ENCODE data around the gene FGB.
A peak's percentile ranks its signal among the peaks of the same experiment; 100 is the strongest.

The FGB gene

GRCh38 chr4:154597798-154598774 lies 35.3 kb downstream of the FGB start:
- DNase-seq, result no peak

- no peak for DNase-seq
These were observed 39.7 kb downstream of the FGB start for GRCh38 chr4:154602404-154603020.

GRCh38 chr4:154603033-154603943 lies 40.5 kb downstream of the FGB start:
- no peak for DNase-seq

GRCh38 chr4:154604696-154605200 lies 41.9 kb downstream of the FGB start:
- no peak for DNase-seq

- no peak for DNase-seq
These were observed 44.2 kb downstream of the FGB start for GRCh38 chr4:154606728-154607723.

- DNase-seq, result no peak
These were observed 45.8 kb downstream of the FGB start for GRCh38 chr4:154608361-154609252.

- DNase-seq, result no peak
These were observed 46.7 kb downstream of the FGB start for GRCh38 chr4:154609532-154609931.

- DNase-seq, result no peak
These were observed 47.8 kb downstream of the FGB start for GRCh38 chr4:154610582-154610981.

GRCh38 chr4:154611833-154612232 lies 49.0 kb downstream of the FGB start:
- no peak for DNase-seq

- no peak for DNase-seq
These were observed 49.9 kb downstream of the FGB start, which contains the start of gene FGG for GRCh38 chr4:154612472-154613414. FGG (minus strand) TSS chr4:154612656; CDS start chr4:154612609, 47 bp downstream.

GRCh38 chr4:154614306-154614705 lies 51.5 kb downstream of the FGB start:
- no peak for DNase-seq

GRCh38 chr4:154615211-154615610 lies 52.4 kb downstream of the FGB start:
- no peak for DNase-seq

GRCh38 chr4:154616287-154616686 lies 53.5 kb downstream of the FGB start:
- no peak for DNase-seq

- no peak for DNase-seq
These were observed 53.9 kb downstream of the FGB start for GRCh38 chr4:154616731-154617130.

- DNase-seq, result no peak
These were observed 55.1 kb downstream of the FGB start for GRCh38 chr4:154617820-154618317.

- DNase-seq, result peak; percentile 40
These were observed 56.0 kb downstream of the FGB start for GRCh38 chr4:154618708-154619315.

GRCh38 chr4:154620111-154620510 lies 57.3 kb downstream of the FGB start:
- DNase-seq, result no peak

Measured in activated naive CD4-positive, alpha-beta T cell treated with Interleukin-2 at 50 U/mL for 16 hours (primary cell).